Esophagus muscularis mucosa (tissue), 4 donors: ENCODE data around the gene CRHR2. TPM values are rescaled to one million over a fixed set of nuclear protein-coding genes. Genes with fewer than 3 reads are reported as not detected.
"Not testable (repeated sequence)": the region's sequence is repeated elsewhere in the genome, so short reads cannot be mapped to it uniquely, and the experiment has no call there.

ENCODE experiments used
- DNase-seq: peaks from one replicate; pipeline ENCODE4 v3.0.0-alpha.2; 2017; ENCODE audit errors: extremely low spot score
- H3K27ac ChIP-seq, 4 donors: fragments of 200-600 bp; sonication (generic); replicated peaks in 1 of 4; 1 replicate in 3 of 4; 2 replicates in 1 of 4; pipeline ENCODE4 v1.5.1; 2016 to 2019; ENCODE audit warnings: mild to moderate bottlenecking in 1 of 4
- H3K27me3 ChIP-seq, 4 donors: fragments of 200-600 bp; sonication (generic); one replicate each; pipeline versions ENCODE4 v1.5.1 to v1.6.0; 2016 to 2019
- H3K36me3 ChIP-seq, 4 donors: fragments of 200-600 bp; sonication (generic); one replicate each; pipeline ENCODE4 v1.5.1; 2016 to 2019
- H3K4me1 ChIP-seq, 4 donors: fragments of 200-600 bp; sonication (generic); one replicate each; pipeline ENCODE4 v1.5.1; 2016 to 2019
- H3K4me3 ChIP-seq, 4 donors: fragments of 200-600 bp; sonication (generic); 1 replicate in 2 of 4; 2 replicates in 2 of 4; pipeline ENCODE4 v1.5.1; 2016 to 2019; ENCODE audit warnings: mild to moderate bottlenecking in 4 of 4, moderate library complexity in 1 of 4
- H3K9me3 ChIP-seq, 4 donors: fragments of 200-600 bp; sonication (generic); 1 replicate in 3 of 4; 2 replicates in 1 of 4; pipeline ENCODE4 v1.5.1; 2016 to 2019
- EP300 ChIP-seq: sonication (generic); formaldehyde crosslinking; IDR thresholded peaks from one replicate; pipeline ENCODE4 v1.6.1; 2017; ENCODE audit warnings: antibody characterized with exemption
- POLR2A ChIP-seq: fragments of 450-650 bp; IDR thresholded peaks from one replicate; pipeline ENCODE4 v1.6.1; 2017; ENCODE audit warnings: antibody characterized with exemption, moderate library complexity, mild to moderate bottlenecking, low read depth
- POLR2AphosphoS5 ChIP-seq, 2 donors: sonication (generic); formaldehyde crosslinking; IDR thresholded peaks; one replicate each; pipeline ENCODE4 v1.6.1; 2017; ENCODE audit warnings: antibody characterized with exemption in 2 of 2
- WGBS: methylation state at CpG from one replicate; pipeline ENCODE4 v1.1.5; 2018; 5-methylcytosine and 5-hydroxymethylcytosine counted together
- intact Hi-C: fragments of 100-400 bp; cut with DNase I; formaldehyde crosslinking; loops from one replicate; pipeline ENCODE4 v1.15.1; 2023
- total RNA-seq, 4 donors: library from RNA; depleted of rRNA; stranded (reverse); fragments of >200 nt; gene quantifications; one replicate each; pipeline versions ENCODE4 v1.1.0 to v1.2.1, GENCODE V29; 2016
- TF ChIP-seq, protein P1 (sequence below), 3 experiments: fragments of 200-600 bp in 2 of 3; fragments of 450-650 bp in 1 of 3; sonication (generic) in 2 of 3; IDR thresholded peaks; one replicate each; pipeline ENCODE4 v1.5.1; 2017 to 2019; ENCODE audit warnings: antibody characterized with exemption in 3 of 3, mild to moderate bottlenecking in 2 of 3, moderate library complexity in 1 of 3

The CRHR2 gene
- total RNA-seq, 4 donors from 2014 or later = 0.13 to 0.29 TPM; not detected in 2

DNA sequence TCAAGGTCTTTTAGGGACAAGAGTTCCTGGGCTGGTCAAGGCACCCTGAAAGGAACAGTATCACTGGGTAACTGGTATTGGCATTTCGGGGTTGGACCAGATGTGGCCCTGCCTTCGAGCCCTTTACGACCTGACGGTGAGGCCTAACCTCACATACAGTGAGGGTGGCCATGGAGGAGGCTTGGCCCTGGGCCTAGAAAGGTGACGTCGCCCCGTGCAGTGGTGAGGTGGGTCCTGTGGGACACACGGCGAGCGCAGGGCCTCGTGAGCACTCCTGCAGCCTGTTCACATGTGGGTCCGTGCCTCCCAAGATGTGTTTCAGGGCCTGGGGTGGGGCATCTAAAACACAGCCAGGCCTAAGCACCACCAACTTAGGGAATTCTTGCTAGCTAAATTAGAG lies 36.1 kb downstream of the CRHR2 start:
- 93% methylated on average over 12 of the region's 12 CpGs for WGBS
- no peak overlapping the region for H3K27ac ChIP-seq
- intact Hi-C loops = no loop called here
- H3K4me3 ChIP-seq = no peak overlapping the region
- no peaks in the 10 kb centered on the region for H3K4me1 ChIP-seq
- no peaks in the 10 kb centered on the region for H3K9me3 ChIP-seq
- peaks cover 3 to 19% (median 9%) of the 10 kb centered on the region in 4 donors for H3K36me3 ChIP-seq
- DNase-seq = peak; percentile 90
- no peaks in the 10 kb centered on the region for H3K27me3 ChIP-seq
- TF ChIP-seq EP300 (no peak), POLR2A (no peak), POLR2AphosphoS5 (IDR thresholded peaks at IDR 0.05) (no peak)
- TF ChIP-seq, protein P1, sequence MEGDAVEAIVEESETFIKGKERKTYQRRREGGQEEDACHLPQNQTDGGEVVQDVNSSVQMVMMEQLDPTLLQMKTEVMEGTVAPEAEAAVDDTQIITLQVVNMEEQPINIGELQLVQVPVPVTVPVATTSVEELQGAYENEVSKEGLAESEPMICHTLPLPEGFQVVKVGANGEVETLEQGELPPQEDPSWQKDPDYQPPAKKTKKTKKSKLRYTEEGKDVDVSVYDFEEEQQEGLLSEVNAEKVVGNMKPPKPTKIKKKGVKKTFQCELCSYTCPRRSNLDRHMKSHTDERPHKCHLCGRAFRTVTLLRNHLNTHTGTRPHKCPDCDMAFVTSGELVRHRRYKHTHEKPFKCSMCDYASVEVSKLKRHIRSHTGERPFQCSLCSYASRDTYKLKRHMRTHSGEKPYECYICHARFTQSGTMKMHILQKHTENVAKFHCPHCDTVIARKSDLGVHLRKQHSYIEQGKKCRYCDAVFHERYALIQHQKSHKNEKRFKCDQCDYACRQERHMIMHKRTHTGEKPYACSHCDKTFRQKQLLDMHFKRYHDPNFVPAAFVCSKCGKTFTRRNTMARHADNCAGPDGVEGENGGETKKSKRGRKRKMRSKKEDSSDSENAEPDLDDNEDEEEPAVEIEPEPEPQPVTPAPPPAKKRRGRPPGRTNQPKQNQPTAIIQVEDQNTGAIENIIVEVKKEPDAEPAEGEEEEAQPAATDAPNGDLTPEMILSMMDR (IDR thresholded peaks at IDR 0.05) = no peak

DNA sequence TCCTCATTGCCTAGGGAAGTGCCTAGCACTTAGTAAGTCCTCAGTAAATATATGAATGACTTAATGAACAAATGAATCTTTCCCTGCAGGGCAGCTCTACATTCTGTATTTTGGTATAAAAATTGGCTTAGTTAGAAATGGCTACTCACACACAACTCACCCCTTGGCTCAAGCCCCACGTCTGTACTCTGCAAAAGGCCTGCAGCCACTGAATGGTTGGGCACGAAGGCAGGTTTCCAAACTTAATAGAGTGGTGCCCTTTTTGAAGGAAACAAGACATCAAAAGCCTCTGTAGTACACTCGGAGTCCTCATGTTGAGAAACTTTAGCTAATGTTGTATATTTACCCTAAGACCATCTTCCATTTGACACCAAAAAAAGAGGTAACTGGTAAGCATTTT lies 36.6 kb downstream of the CRHR2 start:
- H3K4me3 ChIP-seq = no peak overlapping the region
- H3K9me3 ChIP-seq = no peaks in the 10 kb centered on the region
- no peaks in the 10 kb centered on the region for H3K4me1 ChIP-seq
- TF ChIP-seq POLR2A (no peak), EP300 (no peak), POLR2AphosphoS5 (IDR thresholded peaks at IDR 0.05) (no peak)
- TF ChIP-seq, protein P1 (IDR thresholded peaks at IDR 0.05) = no peak
- no peaks in the 10 kb centered on the region for H3K27me3 ChIP-seq
- no peak overlapping the region for H3K27ac ChIP-seq
- 88% methylated on average over 3 of the region's 3 CpGs for WGBS
- peaks cover 3 to 19% (median 9%) of the 10 kb centered on the region in 4 donors for H3K36me3 ChIP-seq
- intact Hi-C loops = no loop called here
- DNase-seq = peak; percentile 86

DNA sequence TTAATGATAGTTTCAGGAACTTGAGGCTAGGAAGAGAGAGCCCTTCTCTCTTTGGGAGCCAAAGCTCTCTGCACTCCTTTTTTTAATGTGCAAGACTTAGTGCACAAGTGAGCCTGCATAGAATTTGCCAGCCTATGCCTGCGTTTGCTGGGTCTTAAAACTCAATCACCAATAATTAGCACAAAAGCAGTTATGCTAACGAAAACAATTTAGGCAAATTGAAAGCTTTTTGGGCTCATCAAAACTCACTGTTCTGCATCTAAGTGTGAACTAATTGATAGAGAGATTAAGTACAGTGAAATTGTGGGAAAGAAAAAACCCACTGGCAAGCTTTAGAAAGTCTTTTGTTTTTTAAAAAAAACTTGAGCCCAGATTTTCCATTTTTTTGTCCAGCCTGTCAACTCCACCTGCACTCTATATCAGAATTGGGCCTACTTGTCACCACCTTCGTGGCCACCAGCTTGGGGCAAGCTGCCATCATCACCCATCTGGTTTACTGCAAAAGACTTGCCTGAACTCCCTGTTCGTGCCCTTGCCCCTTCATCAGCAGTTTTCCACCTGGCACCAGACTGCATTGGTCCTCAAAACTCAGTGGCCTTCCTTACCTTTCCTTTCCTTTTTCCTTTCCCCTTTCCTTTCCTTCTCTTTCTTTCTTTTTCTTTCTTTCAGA lies 37.8 kb downstream of the CRHR2 start:
- peaks cover 3 to 19% (median 9%) of the 10 kb centered on the region in 4 donors for H3K36me3 ChIP-seq
- no peak for DNase-seq
- intact Hi-C loops = no loop called here
- no peaks in the 10 kb centered on the region for H3K4me1 ChIP-seq
- H3K27me3 ChIP-seq = no peaks in the 10 kb centered on the region
- 84% methylated on average over 4 of the region's 4 CpGs for WGBS
- no peak overlapping the region for H3K27ac ChIP-seq
- H3K4me3 ChIP-seq = no peak overlapping the region
- H3K9me3 ChIP-seq = no peaks in the 10 kb centered on the region
- TF ChIP-seq, protein P1 (IDR thresholded peaks at IDR 0.05) = no peak
- TF ChIP-seq EP300 = no peak
- no peak for TF ChIP-seq POLR2AphosphoS5 (IDR thresholded peaks at IDR 0.05)
- TF ChIP-seq POLR2A = no peak

GRCh38 chr7:30642789-30643188 lies 39.5 kb downstream of the CRHR2 start:
- 83% methylated on average over 4 of the region's 4 CpGs for WGBS
- intact Hi-C loops = no loop called here
- TF ChIP-seq EP300 (no peak), POLR2A (no peak), POLR2AphosphoS5 (IDR thresholded peaks at IDR 0.05) (no peak)
- TF ChIP-seq, protein P1 (IDR thresholded peaks at IDR 0.05) = no peak

DNA sequence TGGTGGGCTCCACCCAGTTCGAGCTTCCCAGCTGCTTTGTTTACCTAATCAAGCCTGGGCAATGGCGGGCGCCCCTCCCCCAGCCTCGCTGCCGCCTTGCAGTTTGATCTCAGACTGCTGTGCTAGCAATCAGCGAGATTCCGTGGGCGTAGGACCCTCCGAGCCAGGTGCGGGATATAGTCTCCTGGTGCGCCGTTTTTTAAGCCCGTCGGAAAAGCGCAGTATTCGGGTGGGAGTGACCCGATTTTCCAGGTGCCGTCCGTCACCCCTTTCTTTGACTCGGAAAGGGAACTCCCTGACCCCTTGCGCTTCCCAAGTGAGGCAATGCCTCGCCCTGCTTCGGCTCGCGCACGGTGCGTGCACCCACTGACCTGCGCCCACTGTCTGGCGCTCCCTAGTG lies 39.9 kb downstream of the CRHR2 start:
- DNase-seq, intact Hi-C loops: not testable (repeated sequence)
- 55% methylated on average over 13 of the region's 29 CpGs for WGBS

More at GRCh38 chr7:30642789-30643188, 39.5 kb downstream of the CRHR2 start:
- no peak for DNase-seq
- H3K27ac ChIP-seq = no peak overlapping the region
- no peaks in the 10 kb centered on the region for H3K27me3 ChIP-seq
- peaks cover 3 to 19% (median 8%) of the 10 kb centered on the region in 4 donors for H3K36me3 ChIP-seq
- no peak overlapping the region for H3K4me3 ChIP-seq
- H3K9me3 ChIP-seq = no peaks in the 10 kb centered on the region
- H3K4me1 ChIP-seq = no peaks in the 10 kb centered on the region

More for the DNA sequence above, 39.9 kb downstream of the CRHR2 start:
- H3K27ac ChIP-seq, H3K27me3 ChIP-seq, H3K4me3 ChIP-seq, H3K9me3 ChIP-seq, H3K4me1 ChIP-seq: not testable (repeated sequence)
- peaks cover 3 to 19% (median 8%) of the 10 kb centered on the region in 4 donors for H3K36me3 ChIP-seq
